ENCODE data around the gene HSFX1. TPM values are rescaled to one million over a fixed set of nuclear protein-coding genes. Genes with fewer than 3 reads are reported as not detected.
"Not testable (repeated sequence)": the region's sequence is repeated elsewhere in the genome, so short reads cannot be mapped to it uniquely, and the experiment has no call there.

HSFX1 gene
- total RNA-seq: 1 to 10 TPM in 2 of 3 donors, under 1 TPM in 1; 0.32 to 2.0 (median 1.3) TPM

- DNase-seq (ENCODE audit: low spot score in 2 of 2); intact Hi-C loops (cut with DNase I; ENCODE audit: low total_unique reads); H3K27me3 ChIP-seq; H3K4me3 ChIP-seq; H3K36me3 ChIP-seq; H3K9me3 ChIP-seq; H3K27ac ChIP-seq; H3K4me1 ChIP-seq: not testable (repeated sequence)
Observed at GRCh38 chrX:149773768-149774167, at the start of gene HSFX1. Gene HSFX1 (plus strand): TSS chrX:149774068. CDS start chrX:149774682, 614 bp downstream.

GRCh38 chrX:149727308-149727707 lies 46.6 kb upstream of the HSFX1 start:
- H3K27me3 ChIP-seq; H3K36me3 ChIP-seq; H3K4me1 ChIP-seq; intact Hi-C loops (cut with DNase I; ENCODE audit: low total_unique reads); H3K4me3 ChIP-seq; H3K9me3 ChIP-seq; H3K27ac ChIP-seq; DNase-seq (ENCODE audit: low spot score in 2 of 2): not testable (repeated sequence)

- intact Hi-C loops (cut with DNase I; ENCODE audit: low total_unique reads); H3K9me3 ChIP-seq; H3K27ac ChIP-seq; H3K27me3 ChIP-seq; H3K4me1 ChIP-seq; H3K4me3 ChIP-seq; DNase-seq (ENCODE audit: low spot score in 2 of 2); H3K36me3 ChIP-seq: not testable (repeated sequence)
Observed at GRCh38 chrX:149742269-149742668, 31.6 kb upstream of the HSFX1 start.

- H3K27ac ChIP-seq; H3K4me3 ChIP-seq; intact Hi-C loops (cut with DNase I; ENCODE audit: low total_unique reads); DNase-seq (ENCODE audit: low spot score in 2 of 2); H3K4me1 ChIP-seq; H3K9me3 ChIP-seq; H3K36me3 ChIP-seq; H3K27me3 ChIP-seq: not testable (repeated sequence)
Observed at GRCh38 chrX:149746390-149747007, 27.4 kb upstream of the HSFX1 start.

- TF ChIP-seq POLR2AphosphoS5 (IDR thresholded peaks at IDR 0.05) (no peak), CTCF (IDR thresholded peaks at IDR 0.05) (no peak), POLR2A (IDR thresholded peaks at IDR 0.05) (no peak)
- no peak overlapping the region for H3K4me3 ChIP-seq
- H3K4me1 ChIP-seq: no peaks in the 10 kb centered on the region
- DNase-seq (ENCODE audit: low spot score in 2 of 2): no peak
- intact Hi-C loops (cut with DNase I; ENCODE audit: low total_unique reads): no loop called here
- no peaks in the 10 kb centered on the region for H3K36me3 ChIP-seq
- no peaks in the 10 kb centered on the region for H3K9me3 ChIP-seq
- H3K27ac ChIP-seq: no peak overlapping the region
- peaks cover 0 to 11% of the 10 kb centered on the region in 2 donors for H3K27me3 ChIP-seq
Observed at GRCh38 chrX:149757206-149758067, 16.4 kb upstream of the HSFX1 start.

- no peaks in the 10 kb centered on the region for H3K9me3 ChIP-seq
- H3K27ac ChIP-seq: no peak overlapping the region
- intact Hi-C loops (cut with DNase I; ENCODE audit: low total_unique reads): no loop called here
- DNase-seq (ENCODE audit: low spot score in 2 of 2): no peak
- H3K27me3 ChIP-seq: peaks cover 0 to 11% of the 10 kb centered on the region in 2 donors
- no peak for TF ChIP-seq CTCF (IDR thresholded peaks at IDR 0.05)
- no peak for TF ChIP-seq POLR2A (IDR thresholded peaks at IDR 0.05)
- TF ChIP-seq POLR2AphosphoS5 (IDR thresholded peaks at IDR 0.05): no peak
- no peaks in the 10 kb centered on the region for H3K36me3 ChIP-seq
- no peaks in the 10 kb centered on the region for H3K4me1 ChIP-seq
- no peak overlapping the region for H3K4me3 ChIP-seq
Observed at GRCh38 chrX:149758068-149758714, 15.7 kb upstream of the HSFX1 start.

- H3K4me3 ChIP-seq; H3K4me1 ChIP-seq; DNase-seq (ENCODE audit: low spot score in 2 of 2); H3K9me3 ChIP-seq; H3K27ac ChIP-seq; H3K36me3 ChIP-seq; intact Hi-C loops (cut with DNase I; ENCODE audit: low total_unique reads): not testable (repeated sequence)
- H3K27me3 ChIP-seq: peaks cover 0 to 11% of the 10 kb centered on the region in 2 donors
Observed at GRCh38 chrX:149758715-149759078, 15.2 kb upstream of the HSFX1 start.
